A549 (cell line): Measurements from ENCODE around the gene SCIN.

Experiments
- CHD2 ChIP-seq: fragments of 150-350 bp; IDR thresholded peaks from 2 replicates; pipeline ENCODE4 v1.6.1; 2014; ENCODE audit warnings: low read length; ENCODE audit not compliant: partially characterized antibody
- SREBF2 ChIP-seq: fragments of 450-650 bp; IDR thresholded peaks from 2 replicates; pipeline ENCODE4 v1.6.1; 2014; ENCODE audit warnings: mild to moderate bottlenecking, moderate library complexity
- TF ChIP-seq, protein P1 (sequence below): fragments of >200 bp; sonication (Bioruptor Twin); formaldehyde crosslinking; IDR thresholded peaks from 3 replicates; pipeline ENCODE4 v1.5.1; 2016

DNA sequence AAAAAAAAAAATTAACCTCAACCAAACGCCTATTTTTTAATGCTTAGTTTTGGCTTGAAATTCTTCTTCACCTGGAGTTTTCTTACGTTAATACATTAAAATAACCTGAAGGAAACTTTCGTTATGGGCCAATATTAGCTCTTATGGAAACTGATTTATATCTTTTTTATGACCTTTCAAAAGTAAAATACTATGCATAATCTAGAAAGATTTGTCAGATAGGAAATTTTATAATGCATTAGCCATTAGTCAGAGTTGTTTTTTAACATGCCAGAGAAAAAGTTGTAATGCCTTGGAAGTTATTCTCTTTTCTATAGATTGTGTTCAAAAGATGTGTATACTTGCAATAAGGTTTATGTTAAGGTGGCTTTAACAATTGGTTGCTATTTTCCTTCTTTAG, 82.6 kb downstream of the SCIN start:
- TF ChIP-seq SREBF2: no peak
- TF ChIP-seq, protein P1, sequence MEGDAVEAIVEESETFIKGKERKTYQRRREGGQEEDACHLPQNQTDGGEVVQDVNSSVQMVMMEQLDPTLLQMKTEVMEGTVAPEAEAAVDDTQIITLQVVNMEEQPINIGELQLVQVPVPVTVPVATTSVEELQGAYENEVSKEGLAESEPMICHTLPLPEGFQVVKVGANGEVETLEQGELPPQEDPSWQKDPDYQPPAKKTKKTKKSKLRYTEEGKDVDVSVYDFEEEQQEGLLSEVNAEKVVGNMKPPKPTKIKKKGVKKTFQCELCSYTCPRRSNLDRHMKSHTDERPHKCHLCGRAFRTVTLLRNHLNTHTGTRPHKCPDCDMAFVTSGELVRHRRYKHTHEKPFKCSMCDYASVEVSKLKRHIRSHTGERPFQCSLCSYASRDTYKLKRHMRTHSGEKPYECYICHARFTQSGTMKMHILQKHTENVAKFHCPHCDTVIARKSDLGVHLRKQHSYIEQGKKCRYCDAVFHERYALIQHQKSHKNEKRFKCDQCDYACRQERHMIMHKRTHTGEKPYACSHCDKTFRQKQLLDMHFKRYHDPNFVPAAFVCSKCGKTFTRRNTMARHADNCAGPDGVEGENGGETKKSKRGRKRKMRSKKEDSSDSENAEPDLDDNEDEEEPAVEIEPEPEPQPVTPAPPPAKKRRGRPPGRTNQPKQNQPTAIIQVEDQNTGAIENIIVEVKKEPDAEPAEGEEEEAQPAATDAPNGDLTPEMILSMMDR: no peak
- no peak for TF ChIP-seq CHD2
